Testis (tissue), 2 donors: ENCODE measurements around the gene GDF11.

ENCODE experiments used
- CTCF ChIP-seq, 3 experiments: fragments of 450-650 bp in 2 of 3; fragments of 200-600 bp in 1 of 3; sonication (generic) in 1 of 3; IDR thresholded peaks; one replicate each; pipeline ENCODE4 v1.5.1; 2016 to 2019; ENCODE audit warnings: antibody characterized with exemption in 3 of 3, mild to moderate bottlenecking in 2 of 3, moderate library complexity in 1 of 3
- POLR2A ChIP-seq: fragments of 450-650 bp; IDR thresholded peaks from one replicate; pipeline ENCODE4 v1.6.1; 2017; ENCODE audit warnings: antibody characterized with exemption, mild to moderate bottlenecking, moderate library complexity

GRCh38 chr12:55737581-55738122 is 5.3 kb upstream of the GDF11 start:
- TF ChIP-seq POLR2A, result no peak
- no peak for TF ChIP-seq CTCF (IDR thresholded peaks at IDR 0.05)
